Kasumi-1 (cell line): ENCODE data around the gene ATP12A.

Source experiments
- DNase-seq, 2 experiments: peaks; one replicate each; lab custom pipeline; 2025; lab: John Stamatoyannopoulos, UW

The ATP12A gene

GRCh38 chr13:24663089-24663395 lies 17.2 kb upstream of the ATP12A start:
- no peak for DNase-seq

- no peak for DNase-seq
Measured at GRCh38 chr13:24663586-24663985, 16.6 kb upstream of the ATP12A start.

- DNase-seq = no peak
Measured at GRCh38 chr13:24664726-24665409, 15.3 kb upstream of the ATP12A start.

GRCh38 chr13:24668511-24668910 lies 11.7 kb upstream of the ATP12A start:
- no peak for DNase-seq

GRCh38 chr13:24668955-24669582 lies 11.1 kb upstream of the ATP12A start:
- no peak for DNase-seq

GRCh38 chr13:24670174-24670573 lies 10.0 kb upstream of the ATP12A start:
- DNase-seq = no peak

GRCh38 chr13:24670961-24671381 lies 9.2 kb upstream of the ATP12A start:
- DNase-seq = peak; percentile 17 to 41

GRCh38 chr13:24671386-24672113 lies 8.7 kb upstream of the ATP12A start:
- DNase-seq = peak; percentile 47 to 59

GRCh38 chr13:24672141-24673132 lies 7.8 kb upstream of the ATP12A start:
- no peak for DNase-seq

- no peak for DNase-seq
Measured at GRCh38 chr13:24675806-24676570, 4.2 kb upstream of the ATP12A start.

GRCh38 chr13:24678151-24678550 lies 2.1 kb upstream of the ATP12A start:
- peak; percentile 36 to 41 for DNase-seq

GRCh38 chr13:24679686-24680085 lies 522 bp upstream of the ATP12A start:
- no peak for DNase-seq

- no peak for DNase-seq
Measured at GRCh38 chr13:24680921-24681604, 855 bp downstream of the ATP12A start.

- no peak for DNase-seq
Measured at GRCh38 chr13:24681930-24682329, 1.7 kb downstream of the ATP12A start.

GRCh38 chr13:24682353-24682752 lies 2.1 kb downstream of the ATP12A start:
- no peak for DNase-seq

GRCh38 chr13:24683351-24683750 lies 3.1 kb downstream of the ATP12A start:
- no peak for DNase-seq

- DNase-seq = peak; percentile 11 to 23
Measured at GRCh38 chr13:24683838-24684599, 3.8 kb downstream of the ATP12A start.

- peak in 1 of 2 experiments; percentile 3 for DNase-seq
Measured at GRCh38 chr13:24684600-24684998, 4.4 kb downstream of the ATP12A start.

- no peak for DNase-seq
Measured at GRCh38 chr13:24685314-24685713, 5.1 kb downstream of the ATP12A start.

- DNase-seq = no peak
Measured at GRCh38 chr13:24687611-24688010, 7.4 kb downstream of the ATP12A start.
